HG03521 (cell line): ENCODE measurements around the gene RACGAP1.

Source experiments
- ATAC-seq: cut with Tn5 transposase; IDR thresholded peaks from one replicate; pipeline ENCODE4 v1.9.1; 2021; ENCODE audit warnings: mild to moderate bottlenecking, moderate library complexity; ENCODE audit not compliant: unreplicated experiment

The RACGAP1 gene, protein sequence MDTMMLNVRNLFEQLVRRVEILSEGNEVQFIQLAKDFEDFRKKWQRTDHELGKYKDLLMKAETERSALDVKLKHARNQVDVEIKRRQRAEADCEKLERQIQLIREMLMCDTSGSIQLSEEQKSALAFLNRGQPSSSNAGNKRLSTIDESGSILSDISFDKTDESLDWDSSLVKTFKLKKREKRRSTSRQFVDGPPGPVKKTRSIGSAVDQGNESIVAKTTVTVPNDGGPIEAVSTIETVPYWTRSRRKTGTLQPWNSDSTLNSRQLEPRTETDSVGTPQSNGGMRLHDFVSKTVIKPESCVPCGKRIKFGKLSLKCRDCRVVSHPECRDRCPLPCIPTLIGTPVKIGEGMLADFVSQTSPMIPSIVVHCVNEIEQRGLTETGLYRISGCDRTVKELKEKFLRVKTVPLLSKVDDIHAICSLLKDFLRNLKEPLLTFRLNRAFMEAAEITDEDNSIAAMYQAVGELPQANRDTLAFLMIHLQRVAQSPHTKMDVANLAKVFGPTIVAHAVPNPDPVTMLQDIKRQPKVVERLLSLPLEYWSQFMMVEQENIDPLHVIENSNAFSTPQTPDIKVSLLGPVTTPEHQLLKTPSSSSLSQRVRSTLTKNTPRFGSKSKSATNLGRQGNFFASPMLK

GRCh38 chr12:50025187-50026059 lies at the start of gene RACGAP1:
Gene RACGAP1, minus strand, starts transcription at chr12:50025494. Its CDS starts 8,779 bp downstream, at chr12:50016715.
- ATAC-seq: peak; percentile 96

DNA sequence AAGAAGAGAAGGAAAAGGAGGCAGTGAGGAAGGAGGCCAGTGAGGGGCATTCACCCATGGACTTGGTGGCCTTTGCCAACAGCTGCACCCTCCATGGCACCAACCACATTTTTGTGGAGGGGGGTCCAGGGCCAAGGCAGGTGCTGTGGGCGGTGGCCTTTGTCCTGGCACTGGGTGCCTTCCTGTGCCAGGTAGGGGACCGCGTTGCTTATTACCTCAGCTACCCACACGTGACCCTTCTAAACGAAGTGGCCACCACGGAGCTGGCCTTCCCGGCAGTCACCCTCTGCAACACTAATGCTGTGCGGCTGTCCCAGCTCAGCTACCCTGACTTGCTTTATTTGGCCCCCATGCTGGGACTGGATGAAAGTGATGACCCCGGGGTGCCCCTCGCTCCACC lies 48.4 kb upstream of the RACGAP1 start:
- ATAC-seq: no peak

DNA sequence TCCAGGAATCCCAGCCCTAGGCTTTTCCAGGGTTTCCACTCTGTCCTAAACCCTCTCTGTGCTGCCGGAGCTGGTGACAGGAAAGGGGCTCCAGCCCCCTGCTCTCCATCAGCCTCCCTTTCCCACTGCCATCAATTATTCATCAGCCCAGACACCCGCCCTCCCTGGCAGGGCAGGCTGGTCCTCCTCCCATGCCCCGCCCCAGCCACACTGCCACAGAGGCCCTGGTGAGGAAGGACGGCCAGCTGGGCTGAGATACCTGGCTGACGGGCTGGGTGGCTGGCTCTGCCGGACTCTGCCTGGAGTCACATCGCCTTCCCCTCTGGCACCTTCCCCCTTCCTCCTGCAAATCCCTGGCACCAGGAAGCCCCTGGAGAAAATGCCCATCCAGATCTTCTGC lies 47.9 kb upstream of the RACGAP1 start:
- no peak for ATAC-seq

DNA sequence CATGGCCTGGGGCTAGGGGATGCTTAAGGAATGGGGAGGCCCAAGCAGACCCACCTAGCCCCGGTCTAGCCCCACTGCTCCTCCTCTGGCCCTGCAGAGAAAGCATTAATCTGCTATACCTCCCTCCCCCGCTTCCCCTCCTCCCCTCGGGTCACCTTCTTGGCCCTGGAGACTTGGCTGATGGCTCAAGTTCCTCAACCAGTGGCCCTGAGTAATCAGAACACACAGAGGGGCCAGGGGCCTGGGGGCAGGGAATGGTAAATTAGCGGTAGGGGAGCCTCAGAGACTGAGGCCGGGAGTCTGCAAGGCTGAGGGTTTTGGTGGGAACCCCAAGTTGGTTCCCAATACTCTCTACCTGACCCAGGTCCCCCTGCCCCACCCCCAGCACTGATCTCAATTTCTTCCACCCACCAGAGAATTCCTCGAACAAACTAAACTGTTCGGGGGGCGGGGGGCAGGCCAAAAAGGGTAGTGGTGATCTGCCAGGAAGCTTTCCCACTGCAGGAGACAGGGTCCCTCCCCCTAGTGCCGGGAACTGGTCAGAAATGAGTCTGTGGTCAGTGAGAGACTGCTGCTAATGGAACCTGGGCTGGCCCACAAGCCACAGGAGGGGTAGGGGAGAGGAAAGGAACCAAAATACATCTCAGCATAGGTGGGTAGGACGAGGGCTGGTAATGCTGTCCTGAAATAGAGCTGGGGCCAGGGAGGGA lies 47.1 kb upstream of the RACGAP1 start:
- ATAC-seq: no peak

GRCh38 chr12:50070314-50071060 lies 45.2 kb upstream of the RACGAP1 start:
- ATAC-seq: no peak

DNA sequence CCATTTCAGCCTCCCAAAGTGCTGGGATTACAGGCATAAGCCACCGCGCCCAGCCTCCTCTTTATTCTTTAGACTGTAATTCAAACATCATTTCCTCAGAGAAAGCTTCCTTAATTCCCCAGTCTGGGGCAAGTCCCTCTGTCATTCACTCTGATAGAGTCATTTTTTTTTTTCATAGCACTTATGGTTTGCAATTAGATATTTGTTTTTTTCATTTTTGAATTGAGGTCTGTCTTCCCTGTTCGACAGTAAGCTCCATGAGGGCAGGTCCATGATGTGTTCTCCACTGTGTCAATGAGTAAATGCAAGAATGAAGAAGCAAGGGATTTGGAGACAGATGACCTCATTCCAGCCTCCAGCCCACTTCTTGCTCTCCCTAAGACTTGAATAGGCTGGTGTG lies 44.2 kb upstream of the RACGAP1 start:
- no peak for ATAC-seq

GRCh38 chr12:50069069-50069468 lies 43.8 kb upstream of the RACGAP1 start:
- no peak for ATAC-seq

DNA sequence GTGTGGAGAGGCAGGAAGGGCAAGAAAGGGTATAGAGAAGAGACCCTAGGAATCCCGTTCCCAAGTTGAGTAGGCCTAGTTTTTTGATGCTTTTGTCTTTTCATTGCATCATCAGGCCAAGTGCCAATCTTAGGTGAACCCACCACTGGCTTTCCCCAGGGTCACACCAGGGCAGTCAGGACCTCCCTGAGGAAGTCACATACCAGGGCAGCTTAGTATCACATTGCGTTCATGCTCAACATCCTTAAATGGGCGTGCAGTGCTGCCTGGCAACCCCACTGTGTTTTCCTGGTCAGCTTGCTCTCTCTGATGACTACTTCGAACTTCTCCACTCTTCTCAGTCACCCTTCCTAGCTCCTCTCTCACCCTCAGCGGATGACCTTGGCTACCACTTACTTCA lies 41.1 kb upstream of the RACGAP1 start:
- no peak for ATAC-seq

GRCh38 chr12:50065726-50066310 lies 40.5 kb upstream of the RACGAP1 start:
- ATAC-seq: no peak

DNA sequence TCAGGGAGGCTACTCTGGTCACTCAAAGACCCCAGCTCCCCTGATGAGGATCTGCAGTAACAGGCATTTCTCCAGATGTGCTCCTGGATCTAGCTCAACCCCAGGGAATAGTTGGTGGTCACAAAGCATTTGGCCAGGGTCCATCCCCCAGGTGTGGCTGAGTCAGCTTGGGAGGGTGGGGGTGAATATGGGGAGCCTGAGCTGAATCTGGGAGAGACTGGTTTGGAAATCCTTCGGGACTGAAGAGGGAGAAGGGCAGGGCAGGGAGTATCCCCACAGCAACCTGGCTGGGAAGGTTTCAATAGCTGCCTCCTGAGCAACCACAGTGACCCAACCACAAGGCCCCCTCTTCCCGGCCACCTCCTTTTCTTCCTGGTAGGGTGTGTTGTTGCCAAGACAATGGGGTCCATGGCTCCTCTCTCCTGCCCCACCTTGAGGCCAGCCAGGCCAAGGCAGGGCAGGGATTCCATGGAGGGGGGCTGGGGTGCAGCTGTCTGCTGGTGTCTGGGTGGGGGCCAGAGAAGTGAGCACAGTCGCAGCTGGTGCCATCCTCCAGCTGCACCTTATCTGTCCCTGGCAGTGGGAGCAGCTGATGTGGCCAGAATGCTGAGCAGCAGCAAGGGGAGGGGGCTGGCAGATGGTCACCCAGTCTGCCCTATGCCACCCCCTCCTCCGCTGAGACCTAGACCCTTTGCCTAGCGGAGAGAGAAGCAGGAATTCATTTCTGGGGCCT lies 37.6 kb upstream of the RACGAP1 start:
- no peak for ATAC-seq

- ATAC-seq: no peak
Observed at GRCh38 chr12:50061946-50062686, 36.8 kb upstream of the RACGAP1 start.

DNA sequence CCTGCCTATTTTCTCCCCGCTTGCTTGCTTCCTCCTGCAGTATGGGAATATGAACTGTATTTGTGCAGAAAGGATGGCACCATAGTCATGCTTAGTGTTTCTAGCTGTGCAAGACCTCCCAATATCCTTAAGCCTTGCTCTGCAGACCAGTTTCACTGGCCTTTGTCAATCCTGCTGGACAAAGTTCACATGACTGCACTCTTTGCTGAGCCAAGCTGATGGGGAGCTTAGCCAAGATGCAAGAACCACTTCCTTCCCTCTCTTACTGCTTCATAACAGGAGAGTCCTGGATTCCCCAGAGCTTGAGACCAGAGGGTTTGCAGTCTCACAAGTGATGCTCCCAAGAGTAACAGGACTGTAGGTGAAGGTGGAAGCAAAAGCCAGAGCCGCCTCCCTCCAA lies 35.9 kb upstream of the RACGAP1 start:
- no peak for ATAC-seq

DNA sequence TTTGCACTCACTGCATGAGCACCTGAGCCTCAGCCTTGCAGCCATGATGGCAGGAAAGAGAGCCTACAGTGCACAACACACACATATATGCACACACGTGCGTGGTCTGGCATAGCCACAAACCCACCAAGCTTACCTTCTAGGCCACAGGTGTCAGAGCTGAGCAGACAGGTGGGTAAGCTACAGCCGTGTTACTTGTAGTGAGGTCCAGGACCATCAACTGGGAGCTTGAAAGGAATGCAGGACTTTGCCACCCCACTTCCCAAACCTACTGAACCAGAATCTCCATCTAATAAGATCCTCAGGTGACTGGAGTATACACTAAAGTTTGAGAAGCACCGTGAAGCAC lies 34.8 kb upstream of the RACGAP1 start:
- no peak for ATAC-seq

GRCh38 chr12:50059440-50060119 lies 34.3 kb upstream of the RACGAP1 start:
- no peak for ATAC-seq

- no peak for ATAC-seq
Observed at GRCh38 chr12:50058743-50059312, 33.5 kb upstream of the RACGAP1 start.

DNA sequence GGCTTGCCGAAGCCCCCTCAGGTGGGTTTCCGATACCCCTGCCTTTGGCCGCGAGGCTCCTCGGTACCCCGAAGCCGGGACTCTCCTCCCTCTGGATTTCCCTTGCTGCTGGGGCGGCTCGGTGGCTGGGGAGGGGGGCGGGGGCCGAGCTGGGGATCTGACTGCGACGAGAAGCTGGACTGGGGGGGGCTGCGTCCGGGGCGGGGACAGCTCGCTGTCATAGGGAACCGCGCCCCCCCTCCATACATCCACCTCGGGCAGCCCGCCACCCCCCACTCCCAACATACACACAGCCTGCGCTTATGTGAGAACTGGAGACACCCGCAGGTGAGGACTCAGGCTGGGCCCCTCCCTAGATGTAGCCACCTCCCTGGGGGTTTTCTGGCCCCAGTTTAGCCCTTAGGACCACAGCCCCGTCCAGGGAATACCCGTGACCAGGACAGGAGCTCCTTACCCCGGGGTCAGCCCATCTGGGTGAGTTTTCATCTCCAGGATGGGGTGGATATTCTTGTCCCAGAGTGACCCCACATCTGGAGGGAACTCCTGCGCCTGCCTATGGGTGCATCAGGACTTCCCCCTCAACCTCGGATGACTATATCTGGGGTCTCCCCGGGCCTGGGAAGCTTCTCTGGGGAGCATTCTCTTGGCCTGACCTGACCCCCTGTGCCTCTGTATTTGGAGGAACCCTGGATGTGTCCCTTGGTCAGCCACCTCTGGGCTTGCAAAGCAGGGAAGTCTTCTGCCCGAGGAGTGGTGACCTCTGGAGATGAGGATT lies 32.8 kb upstream of the RACGAP1 start:
- ATAC-seq: no peak
